Measurements from ENCODE around the gene SYN1. TPM values are rescaled to one million over a fixed set of nuclear protein-coding genes. Genes with fewer than 3 reads are reported as not detected.

Gene SYN1
- total RNA-seq, 1 donor from 2014 or later, result 4.4 TPM

GRCh38 chrX:47577901-47578300 is 41.8 kb downstream of the SYN1 start:
- no peak for DNase-seq (ENCODE audit: low spot score in 2 of 2, unreplicated experiment in 2 of 2)
- no peak for TF ChIP-seq CTCF (IDR thresholded peaks at IDR 0.05; ENCODE audit: unreplicated experiment)
- peaks cover 6% of the 10 kb centered on the region for H3K9me3 Mint-ChIP-seq
- H3K4me3 Mint-ChIP-seq, result no peak overlapping the region
- H3K36me3 Mint-ChIP-seq, result no peaks in the 10 kb centered on the region
- H3K27ac Mint-ChIP-seq, result no peak overlapping the region
- H3K27me3 Mint-ChIP-seq (ENCODE audit: low read depth), result no peaks in the 10 kb centered on the region
- H3K4me1 Mint-ChIP-seq, result peaks cover 26% of the 10 kb centered on the region

DNA sequence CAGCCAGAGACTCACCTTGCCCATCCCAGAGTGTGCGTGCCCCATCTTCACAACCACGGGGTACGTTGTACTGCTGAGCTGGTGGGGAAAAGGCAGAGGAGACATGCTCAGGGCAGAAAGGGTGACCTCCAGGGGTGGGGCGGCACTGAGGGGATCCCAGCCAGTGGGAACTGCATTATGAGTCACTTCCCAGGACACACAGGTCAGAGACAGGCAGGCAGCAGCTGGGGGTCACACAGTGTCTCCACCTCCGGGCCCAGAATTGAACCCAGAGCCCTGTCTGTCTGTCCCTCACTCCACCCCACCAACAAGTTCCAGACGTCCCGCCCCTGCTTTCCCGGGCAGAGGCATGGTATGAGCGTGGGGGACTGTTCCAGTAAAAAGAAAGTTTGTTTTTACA is 42.2 kb downstream of the SYN1 start:
- H3K4me1 Mint-ChIP-seq, result peaks cover 26% of the 10 kb centered on the region
- H3K4me3 Mint-ChIP-seq, result no peak overlapping the region
- peaks cover 6% of the 10 kb centered on the region for H3K9me3 Mint-ChIP-seq
- no peak for DNase-seq (ENCODE audit: low spot score in 2 of 2, unreplicated experiment in 2 of 2)
- TF ChIP-seq CTCF (IDR thresholded peaks at IDR 0.05; ENCODE audit: unreplicated experiment), result no peak
- no peaks in the 10 kb centered on the region for H3K36me3 Mint-ChIP-seq
- no peaks in the 10 kb centered on the region for H3K27me3 Mint-ChIP-seq (ENCODE audit: low read depth)
- H3K27ac Mint-ChIP-seq, result no peak overlapping the region

GRCh38 chrX:47576021-47576898 is 43.4 kb downstream of the SYN1 start:
- TF ChIP-seq CTCF (IDR thresholded peaks at IDR 0.05; ENCODE audit: unreplicated experiment), result no peak
- H3K27me3 Mint-ChIP-seq (ENCODE audit: low read depth), result no peaks in the 10 kb centered on the region
- H3K4me3 Mint-ChIP-seq, result peak overlapping the region; percentile 33
- no peak for DNase-seq (ENCODE audit: low spot score in 2 of 2, unreplicated experiment in 2 of 2)
- H3K27ac Mint-ChIP-seq, result no peak overlapping the region
- peaks cover 11% of the 10 kb centered on the region for H3K36me3 Mint-ChIP-seq
- H3K4me1 Mint-ChIP-seq, result peaks cover 21% of the 10 kb centered on the region
- peaks cover 12% of the 10 kb centered on the region for H3K9me3 Mint-ChIP-seq

- Mint-ChIP-seq H3K27ac (peak overlapping the region; percentile 53), H3K27me3 (ENCODE audit: low read depth) (no peaks in the 10 kb centered on the region), H3K4me1 (peaks cover 21% of the 10 kb centered on the region), H3K4me3 (peak overlapping the region; percentile 62), H3K9me3 (peaks cover 18% of the 10 kb centered on the region), H3K36me3 (peaks cover 19% of the 10 kb centered on the region)
- no peak for DNase-seq (ENCODE audit: low spot score in 2 of 2, unreplicated experiment in 2 of 2)
- no peak for TF ChIP-seq CTCF (IDR thresholded peaks at IDR 0.05; ENCODE audit: unreplicated experiment)
Measured at GRCh38 chrX:47574547-47575301, 44.9 kb downstream of the SYN1 start.

DNA sequence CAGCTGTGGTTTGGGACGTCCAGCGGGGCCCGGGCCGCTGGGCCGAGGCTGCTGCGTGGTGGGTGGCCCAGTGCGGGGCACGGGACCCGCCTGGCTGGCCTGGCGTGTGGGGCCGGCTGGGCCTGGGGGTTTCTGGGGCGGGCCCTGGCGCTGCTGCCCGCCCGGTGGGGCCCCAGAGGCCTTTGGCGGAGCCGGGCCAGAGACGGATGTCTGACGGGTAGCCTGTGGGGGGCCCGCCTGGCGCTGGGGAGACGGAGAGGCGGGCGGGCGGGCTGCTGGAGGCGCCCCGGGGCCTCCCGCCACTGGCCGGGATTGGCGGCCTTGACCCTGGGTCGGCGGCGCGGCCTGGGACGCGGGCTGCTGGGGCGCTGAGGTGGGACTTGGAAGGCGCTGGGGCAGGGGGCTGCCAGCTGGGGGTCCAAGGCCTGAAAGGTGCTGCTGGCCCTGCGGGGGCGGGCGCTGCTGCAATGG is 45.5 kb downstream of the SYN1 start:
- Mint-ChIP-seq H3K4me3 (peak overlapping the region; percentile 77), H3K27ac (no peak overlapping the region)

More for the DNA sequence above, 45.5 kb downstream of the SYN1 start:
- DNase-seq (ENCODE audit: low spot score in 2 of 2, unreplicated experiment in 2 of 2), result no peak
- Mint-ChIP-seq H3K27me3 (ENCODE audit: low read depth) (no peaks in the 10 kb centered on the region), H3K4me1 (peaks cover 20% of the 10 kb centered on the region), H3K36me3 (peaks cover 21% of the 10 kb centered on the region), H3K9me3 (peaks cover 18% of the 10 kb centered on the region)
- no peak for TF ChIP-seq CTCF (IDR thresholded peaks at IDR 0.05; ENCODE audit: unreplicated experiment)

All from mesothelial cell of epicardium (in vitro differentiated cells).